HEK293T (cell line): ENCODE measurements around the gene USP24.

Experiments used
- CTCF ChIA-PET: fragments of 350-600 bp; formaldehyde crosslinking; extraction: SDS; loops from one replicate; lab custom pipeline; 2021; ENCODE audit warnings: antibody characterized with exemption, inconsistent platforms; lab: Yijun Ruan, JAX
- POLR2A ChIA-PET: fragments of 350-600 bp; formaldehyde crosslinking; extraction: SDS; loops from one replicate; lab custom pipeline; 2020; ENCODE audit warnings: antibody characterized with exemption, inconsistent platforms; lab: Yijun Ruan, JAX
- DNase-seq: peaks from one replicate; pipeline ENCODE4 v3.0.0; 2012; ENCODE audit warnings: mixed read lengths; ENCODE audit errors: extremely low spot score
- ARNT ChIP-seq: fragments of 450-650 bp; IDR thresholded peaks from 2 replicates; pipeline ENCODE4 v1.6.1; 2017; ENCODE audit warnings: mild to moderate bottlenecking
- BHLHE40 ChIP-seq: fragments of 450-650 bp; IDR thresholded peaks from 2 replicates; pipeline ENCODE4 v1.6.1; 2016; ENCODE audit warnings: mild to moderate bottlenecking, moderate library complexity, borderline replicate concordance
- CTBP1 ChIP-seq: fragments of 450-650 bp; IDR thresholded peaks from 2 replicates; pipeline ENCODE4 v1.6.1; 2016; ENCODE audit warnings: borderline replicate concordance
- ELF4 ChIP-seq: fragments of 450-650 bp; IDR thresholded peaks from 2 replicates; pipeline ENCODE4 v1.6.1; 2017; ENCODE audit warnings: antibody characterized with exemption
- FOXA1 ChIP-seq: fragments of 450-650 bp; IDR thresholded peaks from 2 replicates; pipeline ENCODE4 v1.6.1; 2016; ENCODE audit warnings: mild to moderate bottlenecking
- FOXK2 ChIP-seq: fragments of 450-650 bp; IDR thresholded peaks from 2 replicates; pipeline ENCODE4 v1.6.1; 2016; ENCODE audit warnings: mild to moderate bottlenecking
- FOXM1 ChIP-seq: fragments of 450-650 bp; IDR thresholded peaks from 2 replicates; pipeline ENCODE4 v1.6.1; 2017; ENCODE audit warnings: mild to moderate bottlenecking, borderline replicate concordance
- HDGF ChIP-seq: fragments of 450-650 bp; IDR thresholded peaks from 2 replicates; pipeline ENCODE4 v1.6.1; 2017; ENCODE audit warnings: antibody characterized with exemption, borderline replicate concordance
- L3MBTL2 ChIP-seq: fragments of 450-650 bp; conservative IDR thresholded peaks from 2 replicates; pipeline ENCODE4 v1.6.1; 2016; ENCODE audit warnings: mild to moderate bottlenecking
- LEF1 ChIP-seq: fragments of 450-650 bp; IDR thresholded peaks from 2 replicates; pipeline ENCODE4 v1.6.1; 2017; ENCODE audit warnings: mild to moderate bottlenecking, borderline replicate concordance
- NFRKB ChIP-seq: fragments of 450-650 bp; IDR thresholded peaks from 2 replicates; pipeline ENCODE4 v1.6.1; 2016; ENCODE audit warnings: mild to moderate bottlenecking, moderate library complexity
- PKNOX1 ChIP-seq: fragments of 450-650 bp; IDR thresholded peaks from 2 replicates; pipeline ENCODE4 v1.6.1; 2016
- SP1 ChIP-seq: fragments of 450-650 bp; IDR thresholded peaks from 2 replicates; pipeline ENCODE4 v1.6.1; 2017
- SUZ12 ChIP-seq: fragments of 450-650 bp; IDR thresholded peaks from 2 replicates; pipeline ENCODE4 v1.6.1; 2016; ENCODE audit warnings: mild to moderate bottlenecking
- TARDBP ChIP-seq: fragments of 450-650 bp; IDR thresholded peaks from 2 replicates; pipeline ENCODE4 v1.6.1; 2016
- ZNF384 ChIP-seq: fragments of 450-650 bp; IDR thresholded peaks from 2 replicates; pipeline ENCODE4 v1.6.1; 2016

The USP24 gene

GRCh38 chr1:55092475-55092874 is 122.7 kb downstream of the USP24 start:
- ChIA-PET CTCF (no interaction called here), POLR2A (no interaction called here)
- no peak for DNase-seq
- no peak for TF ChIP-seq NFRKB
- no peak for TF ChIP-seq ZNF384
- TF ChIP-seq LEF1, result no peak
- TF ChIP-seq FOXA1, result no peak

GRCh38 chr1:55089683-55090082 is 125.5 kb downstream of the USP24 start:
- CTCF ChIA-PET, result no interaction called here
- DNase-seq, result no peak
- no peak for TF ChIP-seq FOXM1
- no peak for TF ChIP-seq TARDBP
- no peak for TF ChIP-seq FOXA1
- no peak for TF ChIP-seq L3MBTL2
- no peak for TF ChIP-seq PKNOX1
- TF ChIP-seq HDGF, result no peak
- no peak for TF ChIP-seq ARNT
- TF ChIP-seq CTBP1, result no peak
- TF ChIP-seq SUZ12, result no peak
- TF ChIP-seq FOXK2, result no peak
- TF ChIP-seq NFRKB, result no peak
- POLR2A ChIA-PET, result no interaction called here

GRCh38 chr1:55088413-55088812 is 126.8 kb downstream of the USP24 start:
- TF ChIP-seq TARDBP, result no peak
- TF ChIP-seq HDGF, result no peak
- no peak for TF ChIP-seq FOXA1
- no peak for TF ChIP-seq LEF1
- no peak for TF ChIP-seq FOXK2
- TF ChIP-seq BHLHE40, result no peak
- no peak for TF ChIP-seq ZNF384
- TF ChIP-seq ARNT, result no peak
- no peak for TF ChIP-seq NFRKB
- TF ChIP-seq L3MBTL2, result no peak
- TF ChIP-seq ELF4, result no peak
- TF ChIP-seq SP1, result no peak
- no peak for TF ChIP-seq PKNOX1
- no peak for TF ChIP-seq FOXM1
- TF ChIP-seq SUZ12, result no peak
- TF ChIP-seq CTBP1, result no peak
- CTCF ChIA-PET, result no interaction called here

GRCh38 chr1:55087439-55087838 is 127.7 kb downstream of the USP24 start:
- ChIA-PET CTCF (no interaction called here), POLR2A (no interaction called here)
- DNase-seq, result no peak
- no peak for TF ChIP-seq FOXK2
- no peak for TF ChIP-seq CTBP1
- TF ChIP-seq ARNT, result no peak
- no peak for TF ChIP-seq FOXA1
- TF ChIP-seq ELF4, result no peak
- TF ChIP-seq LEF1, result no peak
- TF ChIP-seq L3MBTL2, result no peak
- no peak for TF ChIP-seq NFRKB
- TF ChIP-seq BHLHE40, result no peak
- TF ChIP-seq FOXM1, result no peak
- no peak for TF ChIP-seq SUZ12
- TF ChIP-seq PKNOX1, result no peak
- no peak for TF ChIP-seq HDGF
- TF ChIP-seq ZNF384, result no peak
- TF ChIP-seq TARDBP, result no peak
- TF ChIP-seq SP1, result no peak

More at GRCh38 chr1:55088413-55088812, 126.8 kb downstream of the USP24 start:
- DNase-seq, result no peak
- POLR2A ChIA-PET, result no interaction called here

- ChIA-PET POLR2A (no interaction called here), CTCF (no interaction called here)
- TF ChIP-seq BHLHE40, result no peak
- no peak for TF ChIP-seq FOXK2
- TF ChIP-seq CTBP1, result no peak
- TF ChIP-seq PKNOX1, result no peak
- TF ChIP-seq ARNT, result no peak
- no peak for TF ChIP-seq LEF1
- no peak for TF ChIP-seq ELF4
- no peak for TF ChIP-seq TARDBP
- TF ChIP-seq SUZ12, result no peak
- TF ChIP-seq ZNF384, result no peak
- TF ChIP-seq FOXM1, result no peak
- TF ChIP-seq NFRKB, result no peak
- no peak for DNase-seq
Observed at GRCh38 chr1:55084257-55084656, 130.9 kb downstream of the USP24 start.

- ChIA-PET POLR2A (no interaction called here), CTCF (no interaction called here)
- TF ChIP-seq LEF1, result no peak
- no peak for TF ChIP-seq BHLHE40
- no peak for TF ChIP-seq PKNOX1
- no peak for TF ChIP-seq L3MBTL2
- TF ChIP-seq FOXM1, result no peak
- TF ChIP-seq CTBP1, result no peak
- TF ChIP-seq HDGF, result no peak
- no peak for TF ChIP-seq ARNT
- TF ChIP-seq NFRKB, result no peak
- TF ChIP-seq SP1, result no peak
- TF ChIP-seq FOXA1, result no peak
- TF ChIP-seq SUZ12, result no peak
- TF ChIP-seq TARDBP, result no peak
- DNase-seq, result no peak
Observed at GRCh38 chr1:55081905-55082296, 133.3 kb downstream of the USP24 start.
